Measurements from ENCODE around the gene ESYT2.

The ESYT2 gene

GRCh38 chr7:158767707-158768106, 61.6 kb downstream of the ESYT2 start:
- H3K27ac ChIP-seq (ENCODE audit: poor library complexity, severe bottlenecking): no peak overlapping the region
- no peak for ATAC-seq (ENCODE audit: low read depth)
- H3K4me3 ChIP-seq (ENCODE audit: severe bottlenecking): no peak overlapping the region
- H3K9me3 ChIP-seq (ENCODE audit: severe bottlenecking): no peaks in the 10 kb centered on the region
- TF ChIP-seq CTCF (IDR thresholded peaks at IDR 0.05; ENCODE audit: poor library complexity, severe bottlenecking): no peak
- no peaks in the 10 kb centered on the region for H3K4me1 ChIP-seq (ENCODE audit: insufficient read depth, poor library complexity, severe bottlenecking)
- DNase-seq (ENCODE audit: low spot score): no peak
- peaks cover 80% of the 10 kb centered on the region for H3K36me3 ChIP-seq (ENCODE audit: low read depth)
- no peaks in the 10 kb centered on the region for H3K27me3 ChIP-seq (ENCODE audit: insufficient read depth, poor library complexity, severe bottlenecking)

- ATAC-seq (ENCODE audit: low read depth): no peak
- Histone ChIP-seq H3K27me3 (ENCODE audit: insufficient read depth, poor library complexity, severe bottlenecking) (no peaks in the 10 kb centered on the region), H3K36me3 (ENCODE audit: low read depth) (peaks cover 80% of the 10 kb centered on the region), H3K27ac (ENCODE audit: poor library complexity, severe bottlenecking) (no peak overlapping the region), H3K4me3 (ENCODE audit: severe bottlenecking) (no peak overlapping the region), H3K9me3 (ENCODE audit: severe bottlenecking) (no peaks in the 10 kb centered on the region), H3K4me1 (ENCODE audit: insufficient read depth, poor library complexity, severe bottlenecking) (no peaks in the 10 kb centered on the region)
- no peak for TF ChIP-seq CTCF (IDR thresholded peaks at IDR 0.05; ENCODE audit: poor library complexity, severe bottlenecking)
- DNase-seq (ENCODE audit: low spot score): no peak
Observed at GRCh38 chr7:158766570-158767281, 62.6 kb downstream of the ESYT2 start.

GRCh38 chr7:158765020-158765419, 64.3 kb downstream of the ESYT2 start:
- Histone ChIP-seq H3K27ac (ENCODE audit: poor library complexity, severe bottlenecking) (no peak overlapping the region), H3K36me3 (ENCODE audit: low read depth) (peaks cover 87% of the 10 kb centered on the region), H3K4me1 (ENCODE audit: insufficient read depth, poor library complexity, severe bottlenecking) (no peaks in the 10 kb centered on the region), H3K9me3 (ENCODE audit: severe bottlenecking) (no peaks in the 10 kb centered on the region), H3K27me3 (ENCODE audit: insufficient read depth, poor library complexity, severe bottlenecking) (no peaks in the 10 kb centered on the region), H3K4me3 (ENCODE audit: severe bottlenecking) (no peak overlapping the region)
- ATAC-seq (ENCODE audit: low read depth): no peak
- no peak for DNase-seq (ENCODE audit: low spot score)
- no peak for TF ChIP-seq CTCF (IDR thresholded peaks at IDR 0.05; ENCODE audit: poor library complexity, severe bottlenecking)

GRCh38 chr7:158763454-158764033, 65.8 kb downstream of the ESYT2 start:
- no peak overlapping the region for H3K4me3 ChIP-seq (ENCODE audit: severe bottlenecking)
- H3K9me3 ChIP-seq (ENCODE audit: severe bottlenecking): no peaks in the 10 kb centered on the region
- no peaks in the 10 kb centered on the region for H3K4me1 ChIP-seq (ENCODE audit: insufficient read depth, poor library complexity, severe bottlenecking)
- no peak for TF ChIP-seq CTCF (IDR thresholded peaks at IDR 0.05; ENCODE audit: poor library complexity, severe bottlenecking)
- no peaks in the 10 kb centered on the region for H3K27me3 ChIP-seq (ENCODE audit: insufficient read depth, poor library complexity, severe bottlenecking)
- H3K36me3 ChIP-seq (ENCODE audit: low read depth): peaks cover 91% of the 10 kb centered on the region
- DNase-seq (ENCODE audit: low spot score): no peak
- no peak overlapping the region for H3K27ac ChIP-seq (ENCODE audit: poor library complexity, severe bottlenecking)
- ATAC-seq (ENCODE audit: low read depth): no peak

GRCh38 chr7:158761945-158762344, 67.4 kb downstream of the ESYT2 start:
- no peaks in the 10 kb centered on the region for H3K9me3 ChIP-seq (ENCODE audit: severe bottlenecking)
- DNase-seq (ENCODE audit: low spot score) (no peak), ATAC-seq (ENCODE audit: low read depth) (no peak)
- TF ChIP-seq CTCF (IDR thresholded peaks at IDR 0.05; ENCODE audit: poor library complexity, severe bottlenecking): no peak
- no peak overlapping the region for H3K27ac ChIP-seq (ENCODE audit: poor library complexity, severe bottlenecking)
- no peaks in the 10 kb centered on the region for H3K4me1 ChIP-seq (ENCODE audit: insufficient read depth, poor library complexity, severe bottlenecking)
- H3K4me3 ChIP-seq (ENCODE audit: severe bottlenecking): no peak overlapping the region
- H3K27me3 ChIP-seq (ENCODE audit: insufficient read depth, poor library complexity, severe bottlenecking): no peaks in the 10 kb centered on the region
- H3K36me3 ChIP-seq (ENCODE audit: low read depth): peaks cover 95% of the 10 kb centered on the region

All from RWPE2 (cell line).